Measurements from ENCODE around the gene TMEM245.
A peak's percentile ranks its signal among the peaks of the same experiment; 100 is the strongest.

TMEM245 gene

GRCh38 chr9:109119439-109120203 is at the start of gene TMEM245:
Gene TMEM245 (minus strand): TSS chr9:109119947. CDS start chr9:109119913, 34 bp downstream.
- DNase-seq = peak in 55 of 56 donors; percentile 44 to 99 (median 95)

GRCh38 chr9:109168170-109168569 is 48.4 kb upstream of the TMEM245 start:
- DNase-seq = no peak

- peak in 1 of 56 donors; percentile 27 for DNase-seq
Observed at GRCh38 chr9:109167716-109168115, 48.0 kb upstream of the TMEM245 start.

- peak in 48 of 56 donors; percentile 4 to 71 (median 29) for DNase-seq
Observed at GRCh38 chr9:109166771-109167601, 47.2 kb upstream of the TMEM245 start, which contains the start of gene FRRS1L. Gene FRRS1L (minus strand): TSS chr9:109167249. CDS start chr9:109167138, 111 bp downstream.

GRCh38 chr9:109166171-109166770 is 46.5 kb upstream of the TMEM245 start:
- DNase-seq = no peak

- DNase-seq = no peak
Observed at GRCh38 chr9:109164042-109164441, 44.3 kb upstream of the TMEM245 start.

GRCh38 chr9:109163194-109163593 is 43.4 kb upstream of the TMEM245 start:
- DNase-seq = no peak

- no peak for DNase-seq
Observed at GRCh38 chr9:109162677-109163076, 42.9 kb upstream of the TMEM245 start.

- no peak for DNase-seq
Observed at GRCh38 chr9:109161471-109161870, 41.7 kb upstream of the TMEM245 start.

- no peak for DNase-seq
Observed at GRCh38 chr9:109159583-109159982, 39.8 kb upstream of the TMEM245 start.

- DNase-seq = no peak
Observed at GRCh38 chr9:109158651-109159050, 38.9 kb upstream of the TMEM245 start.

- no peak for DNase-seq
Observed at GRCh38 chr9:109156708-109157107, 37.0 kb upstream of the TMEM245 start.

GRCh38 chr9:109150925-109151545 is 31.3 kb upstream of the TMEM245 start:
- DNase-seq = no peak

GRCh38 chr9:109149722-109150121 is 30.0 kb upstream of the TMEM245 start:
- DNase-seq = no peak

- no peak for DNase-seq
Observed at GRCh38 chr9:109149089-109149488, 29.3 kb upstream of the TMEM245 start.

- DNase-seq = no peak
Observed at GRCh38 chr9:109145051-109145450, 25.3 kb upstream of the TMEM245 start.

- no peak for DNase-seq
Observed at GRCh38 chr9:109143881-109144562, 24.3 kb upstream of the TMEM245 start.

- DNase-seq = no peak
Observed at GRCh38 chr9:109141375-109141774, 21.6 kb upstream of the TMEM245 start.

GRCh38 chr9:109139851-109140250 is 20.1 kb upstream of the TMEM245 start:
- DNase-seq = no peak

- no peak for DNase-seq
Observed at GRCh38 chr9:109138421-109138820, 18.7 kb upstream of the TMEM245 start.

GRCh38 chr9:109134167-109134578 is 14.4 kb upstream of the TMEM245 start:
- no peak for DNase-seq

All from amygdala (tissue), 56 donors.